Pancreas (tissue), 10 donors: Measurements from ENCODE around the gene HACD3. TPM values are rescaled to one million over a fixed set of nuclear protein-coding genes. Genes with fewer than 3 reads are reported as not detected.

Source experiments
- ATAC-seq, 4 donors: fragments of 200-7000 bp; cut with Tn5 transposase; one replicate each; pipeline versions ENCODE4 v1.8.0 to v1.9.1; 2020; ENCODE audit warnings: mild to moderate bottlenecking in 4 of 4, moderate library complexity in 4 of 4
- DNase-seq, 6 donors: peaks; one replicate each; pipeline ENCODE4 v3.0.0-alpha.2; 2020
- FAIRE-seq: peaks from 2 replicates; lab custom pipeline; 2012; peaks lifted over from hg19 to GRCh38; lab: Jason Lieb, UNC
- H3K27ac ChIP-seq, 4 donors: fragments of 200-600 bp; sonication (generic); 1 replicate in 3 of 4; 2 replicates in 1 of 4; pipeline versions ENCODE4 v1.5.0 to v1.8.0; 2020
- H3K27me3 ChIP-seq, 4 donors: fragments of 200-600 bp; one replicate each; pipeline ENCODE4 v1.8.0; 2021
- H3K36me3 ChIP-seq, 3 donors: fragments of 200-600 bp; sonication (generic) in 1 of 3; one replicate each; pipeline versions ENCODE4 v1.5.0 to v1.8.0; 2020 to 2021
- H3K4me1 ChIP-seq, 3 donors: fragments of 200-600 bp; one replicate each; pipeline ENCODE4 v1.8.0; 2021
- H3K4me3 ChIP-seq, 4 donors: fragments of 200-600 bp; sonication (generic) in 2 of 4; one replicate each; pipeline versions ENCODE4 v1.5.0 to v1.8.0; 2020 to 2021
- H3K9me3 ChIP-seq, 4 donors: fragments of 200-600 bp; one replicate each; pipeline ENCODE4 v1.8.0; 2021
- CTCF ChIP-seq, 4 donors: fragments of 200-600 bp; sonication (generic) in 3 of 4; IDR thresholded peaks; one replicate each; pipeline versions ENCODE4 v1.5.0 to v1.8.0; 2021; ENCODE audit warnings: antibody characterized with exemption in 4 of 4
- WGBS, 2 donors: extraction: QIAGEN DNeasy Blood & Tissue Kit; methylation state at CpG; one replicate each; pipeline ENCODE4 v1.1.7; 2013; 5-methylcytosine and 5-hydroxymethylcytosine counted together
- intact Hi-C, 3 donors: fragments of 100-400 bp; cut with DNase I; formaldehyde crosslinking; loops; one replicate each; pipeline versions ENCODE4 v1.11.1 to v1.14.2; 2022
- polyA plus RNA-seq, 2 donors: library from polyadenylated mRNA; stranded (reverse); fragments of 200-250 nt; gene quantifications; one replicate each; pipeline ENCODE4 v1.2.3, GENCODE V29; 2013
- total RNA-seq, 6 donors: library from RNA; stranded (reverse); fragmentation: NEBNext Ultra II Directional in 4 of 6; extraction: Animal tissue kit (Norgen Biotek cat#: 25700) in 4 of 6; gene quantifications; one replicate each; pipeline versions ENCODE4 v1.2.1 to v1.2.4, GENCODE V29; 2021 to 2023
- donor health status: healthy with polysubstance abuse.
- donor health status: DM: no; HTN: no; CAD: no; lungs with moderate emphysema.
- donor health status: DM: no; HTN: no; CAD: no.
- donor health status: control.
- donor health status: control.
- donor health status: Bipolar disorder and iron deficiency.
- donor health status: DM: yes; HTN: yes; CAD: no.
- donor health status: DM: no; HTN: no; CAD: no.
- donor health status: DM: no; HTN: no; CAD: no.
- donor health status: DM: yes; HTN: yes; CAD: no.

The HACD3 gene
- total and polyA plus RNA-seq, 8 donors = 4.9 to 28.8 (median 17.7) TPM

- intact Hi-C loops = no loop called here
- H3K4me3 ChIP-seq = no peak overlapping the region
- WGBS, 2 donors = 27 to 40% methylated on average over 1 of the region's 1 CpG
- H3K27ac ChIP-seq = no peak overlapping the region
- H3K27me3 ChIP-seq = no peaks in the 10 kb centered on the region
- TF ChIP-seq CTCF (IDR thresholded peaks at IDR 0.05) = no peak
- H3K9me3 ChIP-seq = no peaks in the 10 kb centered on the region
- H3K4me1 ChIP-seq = peaks cover 0 to 22% (median 4%) of the 10 kb centered on the region in 3 donors
- no peaks in the 10 kb centered on the region for H3K36me3 ChIP-seq
- FAIRE-seq = no peak
- DNase-seq = no peak
- no peak for ATAC-seq
These were observed 2.4 kb downstream of the HACD3 start for GRCh38 chr15:65532738-65533051.

- H3K4me3 ChIP-seq = no peak overlapping the region
- no peak for FAIRE-seq
- TF ChIP-seq CTCF (IDR thresholded peaks at IDR 0.05) = no peak
- H3K27ac ChIP-seq = no peak overlapping the region
- no peaks in the 10 kb centered on the region for H3K27me3 ChIP-seq
- no peaks in the 10 kb centered on the region for H3K9me3 ChIP-seq
- H3K4me1 ChIP-seq = peaks cover 0 to 22% (median 4%) of the 10 kb centered on the region in 3 donors
- no peak for DNase-seq
- no peaks in the 10 kb centered on the region for H3K36me3 ChIP-seq
- 61 to 65% methylated on average over 5 of the region's 5 CpGs for WGBS, 2 donors
- intact Hi-C loops = no loop called here
- no peak for ATAC-seq
These were observed 2.9 kb downstream of the HACD3 start for GRCh38 chr15:65533057-65533756.

- no peaks in the 10 kb centered on the region for H3K9me3 ChIP-seq
- no peak for ATAC-seq
- H3K27ac ChIP-seq = no peak overlapping the region
- no peaks in the 10 kb centered on the region for H3K36me3 ChIP-seq
- WGBS, 2 donors = 86 to 93% methylated on average over 4 of the region's 4 CpGs
- no peak for TF ChIP-seq CTCF (IDR thresholded peaks at IDR 0.05)
- H3K27me3 ChIP-seq = no peaks in the 10 kb centered on the region
- H3K4me1 ChIP-seq = peaks cover 0 to 22% (median 4%) of the 10 kb centered on the region in 3 donors
- no peak for DNase-seq
- H3K4me3 ChIP-seq = no peak overlapping the region
- FAIRE-seq = no peak
- intact Hi-C loops = no loop called here
These were observed 4.9 kb downstream of the HACD3 start for GRCh38 chr15:65535192-65535591.

GRCh38 chr15:65540314-65540713, 10.1 kb downstream of the HACD3 start:
- H3K27me3 ChIP-seq = no peaks in the 10 kb centered on the region
- no peaks in the 10 kb centered on the region for H3K36me3 ChIP-seq
- no peaks in the 10 kb centered on the region for H3K4me1 ChIP-seq
- FAIRE-seq (no peak), ATAC-seq (no peak), DNase-seq (no peak)
- no peak for TF ChIP-seq CTCF (IDR thresholded peaks at IDR 0.05)
- intact Hi-C loops = no loop called here
- H3K4me3 ChIP-seq = no peak overlapping the region
- no peak overlapping the region for H3K27ac ChIP-seq
- no peaks in the 10 kb centered on the region for H3K9me3 ChIP-seq
- 80 to 83% methylated on average over 1 of the region's 1 CpG for WGBS, 2 donors

- ATAC-seq (no peak), DNase-seq (no peak), FAIRE-seq (no peak)
- Histone ChIP-seq H3K9me3 (no peaks in the 10 kb centered on the region), H3K27me3 (no peaks in the 10 kb centered on the region), H3K27ac (no peak overlapping the region), H3K4me1 (no peaks in the 10 kb centered on the region), H3K4me3 (no peak overlapping the region), H3K36me3 (no peaks in the 10 kb centered on the region)
- intact Hi-C loops = no loop called here
- WGBS, 2 donors = 95 to 98% methylated on average over 3 of the region's 3 CpGs
- no peak for TF ChIP-seq CTCF (IDR thresholded peaks at IDR 0.05)
These were observed 11.1 kb downstream of the HACD3 start for GRCh38 chr15:65541231-65541820.
